CD14-positive monocyte (primary cell): ENCODE results near the gene TAX1BP1. TPM values are rescaled to one million over a fixed set of nuclear protein-coding genes. Genes with fewer than 3 reads are reported as not detected.

Source experiments
- DNase-seq, 3 donors: peaks; one replicate each; pipeline ENCODE4 v3.0.0-alpha.2; 2011 to 2022
- H2AFZ ChIP-seq: 2 replicates; pipeline ENCODE4 v1.6.0; 2012; ENCODE audit warnings: mild to moderate bottlenecking, low read depth, low read length, inconsistent platforms; ENCODE audit not compliant: insufficient read depth, poor library complexity, severe bottlenecking
- H3K27ac ChIP-seq, 2 donors: 1 replicate in 1 of 2; 2 replicates in 1 of 2; pipeline ENCODE4 v1.5.1; 2012 to 2013; ENCODE audit warnings: low read length in 2 of 2, control low read depth in 1 of 2, inconsistent platforms in 1 of 2, low read depth in 1 of 2, mild to moderate bottlenecking in 1 of 2
- H3K27me3 ChIP-seq, 2 donors: one replicate each; pipeline versions ENCODE4 v1.6.0 to v1.6.1; 2011 to 2013; ENCODE audit warnings: low read length in 2 of 2; ENCODE audit not compliant: control insufficient read depth in 2 of 2, insufficient read depth in 2 of 2
- H3K36me3 ChIP-seq, 2 donors: replicated peaks in 1 of 2; 1 replicate in 1 of 2; 2 replicates in 1 of 2; pipeline versions ENCODE4 v1.5.1 to v1.6.1; 2012 to 2013; ENCODE audit warnings: low read length in 2 of 2, control low read depth in 1 of 2, inconsistent platforms in 1 of 2, mild to moderate bottlenecking in 1 of 2; ENCODE audit not compliant: insufficient read depth in 2 of 2, control insufficient read depth in 1 of 2
- H3K4me1 ChIP-seq, 2 donors: 1 replicate in 1 of 2; 2 replicates in 1 of 2; pipeline versions ENCODE4 v1.5.1 to v1.6.1; 2012 to 2013; ENCODE audit warnings: low read length in 2 of 2, control low read depth in 1 of 2, inconsistent platforms in 1 of 2, mild to moderate bottlenecking in 1 of 2, moderate library complexity in 1 of 2; ENCODE audit not compliant: insufficient read depth in 2 of 2, control insufficient read depth in 1 of 2
- H3K4me2 ChIP-seq: replicated peaks from 2 replicates; pipeline ENCODE3; 2012; ENCODE audit warnings: low read length, moderate library complexity, mild to moderate bottlenecking; ENCODE audit not compliant: poor library complexity, severe bottlenecking; ENCODE audit errors: extremely low read depth
- H3K4me3 ChIP-seq, 3 experiments: fragments of 200-600 bp in 1 of 3; sonication (generic) in 1 of 3; replicated peaks in 1 of 3; 1 replicate in 2 of 3; 2 replicates in 1 of 3; pipeline ENCODE4 v1.5.1; 2011 to 2013; ENCODE audit warnings: low read length in 3 of 3, mild to moderate bottlenecking in 3 of 3, control low read depth in 2 of 3, low read depth in 2 of 3, inconsistent platforms in 1 of 3, moderate library complexity in 1 of 3
- H3K79me2 ChIP-seq: 2 replicates; pipeline ENCODE4 v1.6.0; 2012; ENCODE audit warnings: mild to moderate bottlenecking, control low read depth, inconsistent platforms, low read length, moderate library complexity; ENCODE audit not compliant: insufficient read depth
- H3K9ac ChIP-seq: 2 replicates; pipeline ENCODE4 v1.6.0; 2017; ENCODE audit warnings: low read length, mild to moderate bottlenecking; ENCODE audit not compliant: insufficient read depth, poor library complexity, severe bottlenecking
- H3K9me3 ChIP-seq, 2 donors: replicated peaks in 1 of 2; 1 replicate in 1 of 2; 2 replicates in 1 of 2; pipeline versions ENCODE4 v1.5.1 to v1.6.1; 2012 to 2013; ENCODE audit warnings: low read length in 2 of 2, control low read depth in 1 of 2; ENCODE audit not compliant: control insufficient read depth in 1 of 2, insufficient read depth in 1 of 2
- H4K20me1 ChIP-seq: 2 replicates; pipeline ENCODE4 v1.6.0; 2012; ENCODE audit warnings: mild to moderate bottlenecking, low read length, control low read depth, moderate library complexity; ENCODE audit not compliant: insufficient read depth
- H3K27ac Mint-ChIP-seq, 7 donors: one replicate each; pipeline ENCODE4 v1.8.0; 2020; ENCODE audit warnings: mild to moderate bottlenecking in 7 of 7, mixed read lengths in 7 of 7, moderate library complexity in 6 of 7, inconsistent platforms in 2 of 7
- H3K27me3 Mint-ChIP-seq, 3 donors: one replicate each; pipeline ENCODE4 v1.8.0; 2021 to 2022; ENCODE audit warnings: low read depth in 3 of 3, mild to moderate bottlenecking in 3 of 3, mixed read lengths in 3 of 3, moderate library complexity in 3 of 3, inconsistent platforms in 1 of 3
- H3K36me3 Mint-ChIP-seq, 2 donors: one replicate each; pipeline ENCODE4 v1.8.0; 2020; ENCODE audit warnings: mixed read lengths in 2 of 2, inconsistent platforms in 1 of 2, mild to moderate bottlenecking in 1 of 2
- H3K4me1 Mint-ChIP-seq: one replicate; pipeline ENCODE4 v1.8.0; 2020; ENCODE audit warnings: mild to moderate bottlenecking, mixed read lengths
- H3K4me3 Mint-ChIP-seq, 2 donors: one replicate each; pipeline ENCODE4 v1.8.0; 2020; ENCODE audit warnings: mild to moderate bottlenecking in 2 of 2, mixed read lengths in 2 of 2, moderate library complexity in 1 of 2
- H3K9me3 Mint-ChIP-seq, 7 donors: one replicate each; pipeline ENCODE4 v1.8.0; 2020 to 2022; ENCODE audit warnings: mixed read lengths in 7 of 7, mild to moderate bottlenecking in 6 of 7, moderate library complexity in 6 of 7, inconsistent platforms in 2 of 7
- WGBS: methylation state at CpG from one replicate; pipeline ENCODE4 v1.1.5; 2013; ENCODE audit warnings: missing lambda C conversion rate; ENCODE audit not compliant: insufficient coverage; 5-methylcytosine and 5-hydroxymethylcytosine counted together
- intact Hi-C, 2 donors: fragments of 100-400 bp; cut with micrococcal nuclease; formaldehyde crosslinking; loops; one replicate each; pipeline versions ENCODE4 v1.15.0 to v1.15.1; 2023
- polyA plus RNA-seq, 3 donors: library from polyadenylated mRNA; depleted of rRNA in 1 of 3; unstranded in 2 of 3; stranded (reverse) in 1 of 3; fragments of 300-500 nt in 2 of 3; fragments of >200 nt in 1 of 3; fragmentation: Illumina TruSeq in 2 of 3; gene quantifications; 1 replicate in 2 of 3; 2 replicates in 1 of 3; pipeline ENCODE4 v1.2.3, GENCODE V29; 2012 to 2021
- TF ChIP-seq, protein P1 (sequence below): fragments of 200-600 bp; IDR thresholded peaks from one replicate; pipeline ENCODE4 v1.8.0; 2022; ENCODE audit warnings: antibody characterized with exemption, mild to moderate bottlenecking

TAX1BP1 gene
- polyA plus RNA-seq, 3 donors = 62.6 to 106 (median 85.3) TPM

GRCh38 chr7:27869056-27869455 is 129.1 kb downstream of the TAX1BP1 start:
- no peaks in the 10 kb centered on the region for H3K4me1 Mint-ChIP-seq
- H3K27ac Mint-ChIP-seq = no peak overlapping the region
- Histone ChIP-seq H3K4me3 (no peak overlapping the region), H2AFZ (no peak overlapping the region), H3K27me3 (no peaks in the 10 kb centered on the region), H3K27ac (no peak overlapping the region), H3K9ac (no peak overlapping the region), H3K36me3 (peaks cover 10 to 48% of the 10 kb centered on the region in 2 donors), H3K9me3 (no peaks in the 10 kb centered on the region), H3K4me1 (no peaks in the 10 kb centered on the region), H3K79me2 (no peaks in the 10 kb centered on the region), H3K4me2 (no peak overlapping the region), H4K20me1 (peaks cover 74% of the 10 kb centered on the region)
- peaks cover 0 to 3% (median 2%) of the 10 kb centered on the region in 3 donors for H3K27me3 Mint-ChIP-seq
- TF ChIP-seq, protein P1, sequence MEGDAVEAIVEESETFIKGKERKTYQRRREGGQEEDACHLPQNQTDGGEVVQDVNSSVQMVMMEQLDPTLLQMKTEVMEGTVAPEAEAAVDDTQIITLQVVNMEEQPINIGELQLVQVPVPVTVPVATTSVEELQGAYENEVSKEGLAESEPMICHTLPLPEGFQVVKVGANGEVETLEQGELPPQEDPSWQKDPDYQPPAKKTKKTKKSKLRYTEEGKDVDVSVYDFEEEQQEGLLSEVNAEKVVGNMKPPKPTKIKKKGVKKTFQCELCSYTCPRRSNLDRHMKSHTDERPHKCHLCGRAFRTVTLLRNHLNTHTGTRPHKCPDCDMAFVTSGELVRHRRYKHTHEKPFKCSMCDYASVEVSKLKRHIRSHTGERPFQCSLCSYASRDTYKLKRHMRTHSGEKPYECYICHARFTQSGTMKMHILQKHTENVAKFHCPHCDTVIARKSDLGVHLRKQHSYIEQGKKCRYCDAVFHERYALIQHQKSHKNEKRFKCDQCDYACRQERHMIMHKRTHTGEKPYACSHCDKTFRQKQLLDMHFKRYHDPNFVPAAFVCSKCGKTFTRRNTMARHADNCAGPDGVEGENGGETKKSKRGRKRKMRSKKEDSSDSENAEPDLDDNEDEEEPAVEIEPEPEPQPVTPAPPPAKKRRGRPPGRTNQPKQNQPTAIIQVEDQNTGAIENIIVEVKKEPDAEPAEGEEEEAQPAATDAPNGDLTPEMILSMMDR = no peak
- WGBS = 89% methylated on average over 3 of the region's 7 CpGs
- H3K9me3 Mint-ChIP-seq = peaks cover 0 to 2% (median 0%) of the 10 kb centered on the region in 7 donors
- peaks cover 51 to 58% of the 10 kb centered on the region in 2 donors for H3K36me3 Mint-ChIP-seq
- DNase-seq = no peak
- intact Hi-C loops = no loop called here
- no peak overlapping the region for H3K4me3 Mint-ChIP-seq

- Histone ChIP-seq H3K9ac (no peak overlapping the region), H3K79me2 (no peaks in the 10 kb centered on the region), H3K36me3 (peaks cover 7 to 39% of the 10 kb centered on the region in 2 donors), H4K20me1 (peaks cover 67% of the 10 kb centered on the region), H3K27ac (no peak overlapping the region), H3K4me1 (no peaks in the 10 kb centered on the region), H3K27me3 (no peaks in the 10 kb centered on the region), H2AFZ (no peak overlapping the region), H3K4me2 (no peak overlapping the region), H3K9me3 (no peaks in the 10 kb centered on the region), H3K4me3 (no peak overlapping the region)
- DNase-seq = no peak
- Mint-ChIP-seq H3K4me1 (no peaks in the 10 kb centered on the region), H3K9me3 (peaks cover 0 to 2% (median 0%) of the 10 kb centered on the region in 7 donors), H3K27ac (no peak overlapping the region), H3K4me3 (no peak overlapping the region), H3K27me3 (peaks cover 0 to 3% (median 0%) of the 10 kb centered on the region in 3 donors), H3K36me3 (peaks cover 52 to 57% of the 10 kb centered on the region in 2 donors)
- WGBS = 100% methylated on average over 3 of the region's 5 CpGs
- TF ChIP-seq, protein P1 = no peak
- intact Hi-C loops = no loop called here
Measured at GRCh38 chr7:27870595-27870994, 130.6 kb downstream of the TAX1BP1 start.
